ENCODE results near the gene HSH2D. TPM values are rescaled to one million over a fixed set of nuclear protein-coding genes. Genes with fewer than 3 reads are reported as not detected.

The HSH2D gene
- polyA plus RNA-seq, 1 of the 3 experiments (the other 2 are of a cell fraction) = not detected

DNA sequence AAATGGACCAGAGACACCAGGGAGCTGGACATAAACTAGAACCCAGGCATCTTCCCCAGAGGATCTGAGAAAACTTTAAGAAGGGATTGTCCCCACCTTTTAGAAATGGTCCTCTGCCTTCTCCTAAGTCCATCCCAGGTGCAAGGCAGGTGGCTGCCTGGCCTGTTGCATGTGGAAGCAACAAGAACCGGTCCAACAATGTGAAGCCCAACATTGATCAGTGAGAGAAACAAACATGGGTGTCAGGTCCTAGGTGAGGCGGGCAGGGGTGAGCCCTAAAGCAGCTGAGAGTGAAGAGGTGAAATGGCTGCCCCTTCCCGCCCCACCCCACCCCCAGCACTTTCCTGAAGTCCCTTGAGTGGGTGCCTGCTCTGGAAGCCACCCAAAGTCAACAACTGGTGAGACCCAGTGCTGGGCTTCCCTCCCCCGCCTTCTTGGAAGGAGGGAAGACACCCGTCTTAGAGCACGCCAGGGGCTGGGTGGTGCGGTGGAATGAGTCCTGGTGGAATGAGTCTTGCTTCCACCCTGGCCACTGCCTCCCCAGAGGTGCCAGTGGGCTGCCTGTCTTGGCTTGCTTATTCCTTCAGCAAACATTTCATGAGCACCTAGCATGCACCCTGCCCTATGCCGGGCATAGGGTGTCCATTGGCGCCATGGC lies 55.9 kb downstream of the HSH2D start:
- CTCF ChIA-PET = interaction anchor here (1.0 kb wide), 1 partner anchor 158 kb away, joined by 3 read pairs; no protein-coding TSS in a partner anchor
- H4K20me1 ChIP-seq (ENCODE audit: insufficient read depth) = peaks cover 43% of the 10 kb centered on the region

DNA sequence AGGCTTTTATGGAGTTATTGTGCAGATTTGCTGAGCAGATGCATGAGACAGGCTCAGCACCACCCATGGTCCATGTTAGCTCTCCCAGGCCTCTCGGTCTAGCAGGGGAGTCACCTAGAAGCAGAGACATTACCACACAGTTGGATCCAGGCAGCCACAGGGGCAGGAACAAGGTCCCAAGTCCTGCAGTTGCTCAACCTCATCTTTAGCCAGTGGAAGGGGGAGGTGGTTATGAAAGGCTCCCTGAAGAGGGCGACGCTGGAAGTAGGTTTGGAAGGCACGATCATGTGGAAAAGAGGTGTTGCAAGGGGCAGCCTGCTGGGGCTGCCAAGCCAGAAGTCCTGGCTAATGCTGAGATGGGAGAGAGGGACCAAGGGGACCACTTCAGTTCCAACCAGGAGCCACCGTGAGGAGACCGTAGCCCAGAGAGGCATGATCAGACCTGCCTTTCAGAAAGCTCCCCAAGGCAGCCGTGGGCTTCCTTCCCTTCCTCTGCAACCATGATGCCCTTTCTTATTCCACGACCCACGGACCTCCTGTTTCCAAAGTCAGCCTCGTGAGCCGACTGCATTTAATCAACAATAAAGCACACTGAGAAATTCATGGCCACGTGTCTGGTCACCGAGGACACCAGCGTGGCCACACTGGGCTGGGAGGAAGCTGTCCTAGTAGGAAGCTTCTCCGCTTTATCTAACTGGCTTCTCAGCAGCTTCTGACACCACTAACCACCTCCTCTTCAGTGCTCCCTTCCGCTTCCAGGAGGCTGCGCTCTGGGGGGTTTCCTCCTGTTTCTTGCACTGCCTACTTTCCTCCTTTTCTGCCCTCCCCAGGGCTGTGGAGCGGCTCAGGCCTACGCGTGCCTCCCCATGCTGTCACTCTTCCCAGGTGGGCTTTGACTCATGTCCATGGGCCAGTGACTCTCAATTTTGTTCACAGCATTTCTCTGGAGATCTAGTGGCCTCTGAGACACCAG lies 56.8 kb downstream of the HSH2D start:
- H3K4me2 ChIP-seq = no peak overlapping the region
- peaks cover 52% of the 10 kb centered on the region for H3K79me2 ChIP-seq (ENCODE audit: insufficient read depth)

More for the DNA sequence above, 55.9 kb downstream of the HSH2D start:
- Histone ChIP-seq H3K27ac (ENCODE audit: low read depth in 2 of 2, low read length in 1 of 2) (no peak overlapping the region), H3K9me2 (no peaks in the 10 kb centered on the region), H3K79me2 (ENCODE audit: insufficient read depth) (peaks cover 52% of the 10 kb centered on the region), H3K9ac (no peak overlapping the region), H3K4me3 (ENCODE audit: low read depth in 2 of 2, low read length in 1 of 2) (peak overlapping the region; percentile 94 to 99; a peak in 3 of 4 replicates), H3K4me2 (peak overlapping the region; percentile 98), H3K27me3 (ENCODE audit: insufficient read depth) (no peaks in the 10 kb centered on the region), H3K36me3 (replicated peaks in 1 of 2; ENCODE audit: control insufficient read depth in 1 of 2, insufficient read depth in 2 of 2, low read length in 1 of 2) (peaks cover 0 to 39% of the 10 kb centered on the region in 2 experiments), H3F3A (replicated peaks; ENCODE audit: insufficient read depth) (peaks cover 16% of the 10 kb centered on the region), H2AFZ (ENCODE audit: low read depth) (no peak overlapping the region), H3K4me1 (ENCODE audit: control insufficient read depth in 1 of 2, insufficient read depth in 2 of 2, low read depth in 1 of 2, low read length in 1 of 2) (peaks cover 13 to 17% of the 10 kb centered on the region in 2 experiments; a peak in 3 of 4 replicates), H3K9me3 (no peaks in the 10 kb centered on the region)
- 92% methylated on average over 7 of the region's 9 CpGs for WGBS (ENCODE audit: low lambda C conversion rate)
- DNase-seq = no peak
- TF ChIP-seq EP300 (IDR thresholded peaks at IDR 0.05; ENCODE audit: borderline replicate concordance in 1 of 2, low read depth in 1 of 2, low read length in 1 of 2) = no peak
- no peak for TF ChIP-seq NRF1 (IDR thresholded peaks at IDR 0.05; ENCODE audit: low read depth, low read length)
- TF ChIP-seq, protein P1, sequence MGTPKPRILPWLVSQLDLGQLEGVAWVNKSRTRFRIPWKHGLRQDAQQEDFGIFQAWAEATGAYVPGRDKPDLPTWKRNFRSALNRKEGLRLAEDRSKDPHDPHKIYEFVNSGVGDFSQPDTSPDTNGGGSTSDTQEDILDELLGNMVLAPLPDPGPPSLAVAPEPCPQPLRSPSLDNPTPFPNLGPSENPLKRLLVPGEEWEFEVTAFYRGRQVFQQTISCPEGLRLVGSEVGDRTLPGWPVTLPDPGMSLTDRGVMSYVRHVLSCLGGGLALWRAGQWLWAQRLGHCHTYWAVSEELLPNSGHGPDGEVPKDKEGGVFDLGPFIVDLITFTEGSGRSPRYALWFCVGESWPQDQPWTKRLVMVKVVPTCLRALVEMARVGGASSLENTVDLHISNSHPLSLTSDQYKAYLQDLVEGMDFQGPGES (IDR thresholded peaks at IDR 0.05; ENCODE audit: low read depth, low read length) = no peak
- TF ChIP-seq ELF1 (IDR thresholded peaks at IDR 0.05) = no peak
- no peak for TF ChIP-seq SIN3A (IDR thresholded peaks at IDR 0.05; ENCODE audit: borderline replicate concordance, low read depth, low read length)
- TF ChIP-seq, protein P2, sequence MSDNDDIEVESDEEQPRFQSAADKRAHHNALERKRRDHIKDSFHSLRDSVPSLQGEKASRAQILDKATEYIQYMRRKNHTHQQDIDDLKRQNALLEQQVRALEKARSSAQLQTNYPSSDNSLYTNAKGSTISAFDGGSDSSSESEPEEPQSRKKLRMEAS (IDR thresholded peaks at IDR 0.05; ENCODE audit: low read depth) = no peak
- POLR2A ChIA-PET = no interaction called here

More for the DNA sequence above, 56.8 kb downstream of the HSH2D start:
- H3K4me1 ChIP-seq (ENCODE audit: control insufficient read depth in 1 of 2, insufficient read depth in 2 of 2, low read depth in 1 of 2, low read length in 1 of 2) = peaks cover 13 to 21% of the 10 kb centered on the region in 2 experiments; a peak in 3 of 4 replicates
- H3K4me3 ChIP-seq (ENCODE audit: low read depth in 2 of 2, low read length in 1 of 2) = no peak overlapping the region
- no peak overlapping the region for H2AFZ ChIP-seq (ENCODE audit: low read depth)
- H4K20me1 ChIP-seq (ENCODE audit: insufficient read depth) = peaks cover 43% of the 10 kb centered on the region
- peaks cover 0 to 45% of the 10 kb centered on the region in 2 experiments for H3K36me3 ChIP-seq (replicated peaks in 1 of 2; ENCODE audit: control insufficient read depth in 1 of 2, insufficient read depth in 2 of 2, low read length in 1 of 2)
- ChIA-PET POLR2A (no interaction called here), CTCF (no interaction called here)
- no peak overlapping the region; a peak in 1 of 4 replicates for H3K27ac ChIP-seq (ENCODE audit: low read depth in 2 of 2, low read length in 1 of 2)
- no peaks in the 10 kb centered on the region for H3K9me3 ChIP-seq
- H3K9me2 ChIP-seq = no peaks in the 10 kb centered on the region
- H3K9ac ChIP-seq = no peak overlapping the region
- TF ChIP-seq, protein P3, sequence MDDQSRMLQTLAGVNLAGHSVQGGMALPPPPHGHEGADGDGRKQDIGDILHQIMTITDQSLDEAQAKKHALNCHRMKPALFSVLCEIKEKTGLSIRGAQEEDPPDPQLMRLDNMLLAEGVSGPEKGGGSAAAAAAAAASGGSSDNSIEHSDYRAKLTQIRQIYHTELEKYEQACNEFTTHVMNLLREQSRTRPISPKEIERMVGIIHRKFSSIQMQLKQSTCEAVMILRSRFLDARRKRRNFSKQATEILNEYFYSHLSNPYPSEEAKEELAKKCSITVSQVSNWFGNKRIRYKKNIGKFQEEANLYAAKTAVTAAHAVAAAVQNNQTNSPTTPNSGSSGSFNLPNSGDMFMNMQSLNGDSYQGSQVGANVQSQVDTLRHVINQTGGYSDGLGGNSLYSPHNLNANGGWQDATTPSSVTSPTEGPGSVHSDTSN (IDR thresholded peaks at IDR 0.05) = no peak
- no peak for TF ChIP-seq SIN3A (IDR thresholded peaks at IDR 0.05; ENCODE audit: borderline replicate concordance, low read depth, low read length)
- TF ChIP-seq FOSL2 (IDR thresholded peaks at IDR 0.05; ENCODE audit: borderline replicate concordance, low read depth) = no peak
- no peak for DNase-seq
- H3K27me3 ChIP-seq (ENCODE audit: insufficient read depth) = no peaks in the 10 kb centered on the region
- WGBS (ENCODE audit: low lambda C conversion rate) = 96% methylated on average over 20 of the region's 20 CpGs
- peaks cover 16% of the 10 kb centered on the region for H3F3A ChIP-seq (replicated peaks; ENCODE audit: insufficient read depth)

Measured in SK-N-SH (cell line).